HEK293 (cell line): ENCODE results near the gene FIG4.
A peak's percentile ranks its signal among the peaks of the same experiment; 100 is the strongest.

Experiments used
- CTCF ChIA-PET: fragments of 350-600 bp; formaldehyde crosslinking; extraction: SDS; loops from one replicate; lab custom pipeline; 2021; ENCODE audit warnings: antibody characterized with exemption; lab: Yijun Ruan, JAX
- POLR2A ChIA-PET: fragments of 300-600 bp; formaldehyde crosslinking; extraction: SDS; loops from one replicate; lab custom pipeline; 2020; ENCODE audit warnings: antibody characterized with exemption, inconsistent platforms; lab: Yijun Ruan, JAX
- H3K27ac ChIP-seq: fragments of 200-500 bp; sonication (Bioruptor generic); 2 replicates; pipeline ENCODE4 v1.5.1; 2014; ENCODE audit warnings: low read depth, low read length, control low read depth, inconsistent platforms; ENCODE audit errors: extremely low read depth
- H3K36me3 ChIP-seq, 2 experiments: fragments of 200-500 bp in 1 of 2; sonication (Bioruptor generic) in 1 of 2; 1 replicate in 1 of 2; 2 replicates in 1 of 2; pipeline ENCODE4 v1.5.1; 2014 to 2017; ENCODE audit warnings: inconsistent platforms in 2 of 2, low read length in 2 of 2; ENCODE audit not compliant: control insufficient read depth in 2 of 2, insufficient read depth in 1 of 2
- H3K4me1 ChIP-seq: fragments of 200-500 bp; sonication (Bioruptor generic); 2 replicates; pipeline ENCODE4 v1.5.1; 2014; ENCODE audit warnings: mild to moderate bottlenecking, low read length, inconsistent platforms; ENCODE audit not compliant: control insufficient read depth, insufficient read depth
- H3K4me3 ChIP-seq: 2 replicates; pipeline ENCODE4 v1.5.1; 2011; ENCODE audit warnings: low read depth, mild to moderate bottlenecking, control low read depth, low read length, moderate library complexity
- H3K9me3 ChIP-seq: fragments of 200-500 bp; sonication (Bioruptor generic); 2 replicates; pipeline ENCODE4 v1.5.1; 2014; ENCODE audit warnings: low read depth, low read length, inconsistent platforms; ENCODE audit not compliant: control insufficient read depth, insufficient read depth
- AEBP2 ChIP-seq: fragments of 450-650 bp; formaldehyde crosslinking; IDR thresholded peaks from 2 replicates; pipeline ENCODE4 v1.5.1; 2016; ENCODE audit warnings: missing biosample characterization, missing genetic modification characterization, borderline replicate concordance
- BCL11A ChIP-seq: fragments of 450-650 bp; formaldehyde crosslinking; IDR thresholded peaks from 2 replicates; pipeline ENCODE4 v1.5.1; 2016; ENCODE audit warnings: low read depth, missing biosample characterization, missing genetic modification characterization
- BCL11B ChIP-seq: fragments of 450-650 bp; formaldehyde crosslinking; IDR thresholded peaks from 2 replicates; pipeline ENCODE4 v1.5.1; 2016; ENCODE audit warnings: low read depth, missing biosample characterization, missing genetic modification characterization
- GLI2 ChIP-seq: fragments of 450-650 bp; formaldehyde crosslinking; IDR thresholded peaks from 2 replicates; pipeline ENCODE4; 2017; ENCODE audit warnings: missing biosample characterization, missing genetic modification characterization, low read depth, borderline replicate concordance
- HIC1 ChIP-seq: fragments of 450-650 bp; formaldehyde crosslinking; IDR thresholded peaks from 2 replicates; pipeline ENCODE4 v1.5.1; 2016; ENCODE audit warnings: missing biosample characterization, missing genetic modification characterization
- KLF8 ChIP-seq: fragments of 450-650 bp; formaldehyde crosslinking; IDR thresholded peaks from 2 replicates; pipeline ENCODE4 v1.5.1; 2016; ENCODE audit warnings: missing biosample characterization, missing genetic modification characterization
- MYNN ChIP-seq: fragments of 450-650 bp; formaldehyde crosslinking; IDR thresholded peaks from 2 replicates; pipeline ENCODE4 v1.5.1; 2016; ENCODE audit warnings: missing biosample characterization, missing genetic modification characterization, borderline replicate concordance
- ZBTB21 ChIP-seq: fragments of 450-650 bp; formaldehyde crosslinking; IDR thresholded peaks from 2 replicates; pipeline ENCODE4 v1.5.1; 2017; ENCODE audit warnings: missing biosample characterization, missing genetic modification characterization
- ZFP3 ChIP-seq: fragments of 450-650 bp; formaldehyde crosslinking; IDR thresholded peaks from 2 replicates; pipeline ENCODE4 v1.5.1; 2016; ENCODE audit warnings: low read depth, missing biosample characterization, missing genetic modification characterization
- ZNF155 ChIP-seq: fragments of 450-650 bp; formaldehyde crosslinking; IDR thresholded peaks from 2 replicates; pipeline ENCODE4 v1.5.1; 2016; ENCODE audit warnings: missing biosample characterization, missing genetic modification characterization
- ZNF292 ChIP-seq: fragments of 450-650 bp; formaldehyde crosslinking; IDR thresholded peaks from 2 replicates; pipeline ENCODE4 v1.5.1; 2016; ENCODE audit warnings: low read depth, missing biosample characterization, missing genetic modification characterization, borderline replicate concordance
- ZNF354C ChIP-seq: fragments of 450-650 bp; formaldehyde crosslinking; IDR thresholded peaks from 2 replicates; pipeline ENCODE4 v1.5.1; 2016; ENCODE audit warnings: missing biosample characterization, missing genetic modification characterization, low read depth, borderline replicate concordance
- ZNF366 ChIP-seq: fragments of 450-650 bp; formaldehyde crosslinking; conservative IDR thresholded peaks from 2 replicates; pipeline ENCODE4 v1.5.1; 2016; ENCODE audit warnings: missing biosample characterization, missing genetic modification characterization
- ZNF416 ChIP-seq: fragments of 450-650 bp; formaldehyde crosslinking; IDR thresholded peaks from 2 replicates; pipeline ENCODE4 v1.5.1; 2016; ENCODE audit warnings: missing biosample characterization, missing genetic modification characterization
- ZNF423 ChIP-seq: fragments of 450-650 bp; formaldehyde crosslinking; IDR thresholded peaks from 2 replicates; pipeline ENCODE4 v1.5.1; 2016; ENCODE audit warnings: missing biosample characterization, missing genetic modification characterization
- ZNF530 ChIP-seq: fragments of 450-650 bp; formaldehyde crosslinking; IDR thresholded peaks from 2 replicates; pipeline ENCODE4 v1.5.1; 2016; ENCODE audit warnings: low read depth, missing biosample characterization, missing genetic modification characterization
- ZNF621 ChIP-seq: fragments of 450-650 bp; formaldehyde crosslinking; IDR thresholded peaks from 2 replicates; pipeline ENCODE4 v1.5.1; 2017; ENCODE audit warnings: missing biosample characterization, missing genetic modification characterization
- ZNF707 ChIP-seq: fragments of 450-650 bp; formaldehyde crosslinking; IDR thresholded peaks from 2 replicates; pipeline ENCODE4 v1.5.1; 2016; ENCODE audit warnings: missing biosample characterization, missing genetic modification characterization
- ZSCAN16 ChIP-seq: fragments of 450-650 bp; formaldehyde crosslinking; IDR thresholded peaks from 2 replicates; pipeline ENCODE4 v1.5.1; 2016; ENCODE audit warnings: missing biosample characterization, missing genetic modification characterization
- ZSCAN23 ChIP-seq: fragments of 450-650 bp; formaldehyde crosslinking; IDR thresholded peaks from 2 replicates; pipeline ENCODE4 v1.5.1; 2016; ENCODE audit warnings: missing biosample characterization, missing genetic modification characterization

The FIG4 gene

GRCh38 chr6:109834595-109835437 lies 143.7 kb downstream of the FIG4 start:
- Histone ChIP-seq H3K4me1 (peaks cover 11% of the 10 kb centered on the region), H3K27ac (no peak overlapping the region), H3K4me3 (no peak overlapping the region), H3K36me3 (no peaks in the 10 kb centered on the region), H3K9me3 (no peaks in the 10 kb centered on the region)
- CTCF ChIA-PET: interaction anchor here (0.6 kb wide), 1 partner anchor 13 kb away, joined by 3 read pairs; no protein-coding TSS in a partner anchor
- POLR2A ChIA-PET: no interaction called here
- TF ChIP-seq ZSCAN16 (tag by site-specific recombination) (peak; percentile 98), GLI2 (no peak), BCL11A (tag by site-specific recombination) (no peak), ZNF530 (tag by site-specific recombination) (no peak), ZFP3 (tag by site-specific recombination) (no peak), BCL11B (tag by site-specific recombination) (peak; percentile 46; the same call in 1 of the 2 replicates), ZNF423 (tag by site-specific recombination) (peak; percentile 53; the same call in 1 of the 2 replicates), ZBTB21 (tag by site-specific recombination) (no peak)

- Histone ChIP-seq H3K4me3 (no peak overlapping the region), H3K4me1 (peaks cover under 1% of the 10 kb centered on the region), H3K36me3 (no peaks in the 10 kb centered on the region), H3K9me3 (no peaks in the 10 kb centered on the region), H3K27ac (no peak overlapping the region)
- CTCF ChIA-PET: interaction anchor here (0.7 kb wide), 1 partner anchor 21 kb away, joined by 4 read pairs; no protein-coding TSS in a partner anchor
- POLR2A ChIA-PET: no interaction called here
- TF ChIP-seq ZNF366 (no peak), ZNF155 (tag by site-specific recombination) (no peak), ZNF416 (no peak)
- TF ChIP-seq, all 188 proteins: peak for 0
Observed at GRCh38 chr6:109840034-109840433, 148.9 kb downstream of the FIG4 start.

- ChIA-PET CTCF (interaction anchor here (0.5 to 0.6 kb wide), 2 partner anchors 492 to 1040 kb away, joined by 3 to 4 read pairs; no protein-coding TSS in a partner anchor), POLR2A (no interaction called here)
- no peaks in the 10 kb centered on the region for H3K36me3 ChIP-seq
- H3K4me1 ChIP-seq: no peaks in the 10 kb centered on the region
- no peak overlapping the region for H3K27ac ChIP-seq
- no peaks in the 10 kb centered on the region for H3K9me3 ChIP-seq
- TF ChIP-seq KLF8 (tag by site-specific recombination): no peak
- no peak for TF ChIP-seq ZNF621 (tag by site-specific recombination)
- no peak for TF ChIP-seq HIC1 (tag by site-specific recombination)
- TF ChIP-seq ZNF707: no peak
- TF ChIP-seq AEBP2 (tag by site-specific recombination): no peak
- TF ChIP-seq ZSCAN23 (tag by site-specific recombination): no peak
- no peak for TF ChIP-seq ZNF354C (tag by site-specific recombination)
- no peak for TF ChIP-seq ZNF292
- TF ChIP-seq MYNN: no peak
- no peak overlapping the region for H3K4me3 ChIP-seq
Observed at GRCh38 chr6:109840796-109841195, 149.7 kb downstream of the FIG4 start.
